Suprapubic skin (tissue), 4 donors: ENCODE measurements around the gene WAPL. TPM values are rescaled to one million over a fixed set of nuclear protein-coding genes. Genes with fewer than 3 reads are reported as not detected.

ENCODE experiments used
- DNase-seq, 2 donors: peaks; one replicate each; pipeline ENCODE4 v3.0.0-alpha.2; 2019; ENCODE audit warnings: low spot score in 2 of 2
- H3K27ac ChIP-seq: fragments of 200-600 bp; sonication (generic); one replicate; pipeline ENCODE4 v1.5.1; 2019
- H3K27me3 ChIP-seq: fragments of 200-600 bp; sonication (generic); one replicate; pipeline ENCODE4 v1.5.1; 2019
- H3K36me3 ChIP-seq: fragments of 200-600 bp; sonication (generic); one replicate; pipeline ENCODE4 v1.5.1; 2019
- H3K4me1 ChIP-seq: fragments of 200-600 bp; sonication (generic); one replicate; pipeline ENCODE4 v1.5.1; 2019
- H3K4me3 ChIP-seq: fragments of 200-600 bp; sonication (generic); one replicate; pipeline ENCODE4 v1.5.1; 2019; ENCODE audit warnings: mild to moderate bottlenecking
- H3K9me3 ChIP-seq: fragments of 200-600 bp; sonication (generic); one replicate; pipeline ENCODE4 v1.5.1; 2019
- EP300 ChIP-seq: sonication (generic); formaldehyde crosslinking; IDR thresholded peaks from one replicate; pipeline ENCODE4 v1.6.1; 2017; ENCODE audit warnings: antibody characterized with exemption
- POLR2A ChIP-seq, 2 donors: fragments of 450-650 bp; IDR thresholded peaks; one replicate each; pipeline ENCODE4 v1.6.1; 2017; ENCODE audit warnings: antibody characterized with exemption in 2 of 2, mild to moderate bottlenecking in 2 of 2, moderate library complexity in 2 of 2
- POLR2AphosphoS5 ChIP-seq, 3 donors: sonication (generic); formaldehyde crosslinking; IDR thresholded peaks; one replicate each; pipeline ENCODE4 v1.6.1; 2017; ENCODE audit warnings: antibody characterized with exemption in 3 of 3
- WGBS: methylation state at CpG from one replicate; pipeline ENCODE4 v1.1.5; 2018; 5-methylcytosine and 5-hydroxymethylcytosine counted together
- total RNA-seq, 4 donors: library from RNA; depleted of rRNA; stranded (reverse); fragments of >200 nt; gene quantifications; one replicate each; pipeline ENCODE4 v1.1.0, GENCODE V29; 2016
- TF ChIP-seq, protein P1 (sequence below), 2 donors: fragments of 200-600 bp in 1 of 2; fragments of 450-650 bp in 1 of 2; sonication (generic) in 1 of 2; IDR thresholded peaks; one replicate each; pipeline ENCODE4 v1.5.1; 2016 to 2019; ENCODE audit warnings: antibody characterized with exemption in 2 of 2, mild to moderate bottlenecking in 1 of 2, moderate library complexity in 1 of 2

WAPL gene
- total RNA-seq, 4 donors from 2014 or later: 35.4 to 52.0 (median 43.6) TPM

DNA sequence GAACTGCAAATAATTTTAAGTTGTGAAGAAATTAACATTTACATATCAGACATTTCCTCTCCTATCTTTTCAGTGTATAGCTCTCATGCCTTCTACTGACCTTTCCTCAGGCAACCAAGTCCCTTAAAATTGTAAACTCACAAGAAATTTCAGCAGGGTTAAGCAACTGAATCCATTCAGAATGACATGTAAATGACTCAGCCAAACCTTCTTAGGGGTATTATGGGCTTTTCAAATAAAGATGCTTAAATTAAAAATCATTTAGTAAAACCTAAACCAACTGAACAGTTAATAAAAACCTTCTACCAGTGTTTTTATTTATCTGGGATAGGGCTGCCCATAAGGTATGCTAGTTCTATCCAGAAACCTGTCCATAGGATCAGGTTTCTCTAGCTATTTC lies 20.7 kb downstream of the WAPL start:
- Histone ChIP-seq H3K4me3 (no peak overlapping the region), H3K36me3 (peaks cover 55% of the 10 kb centered on the region), H3K27me3 (no peaks in the 10 kb centered on the region), H3K9me3 (no peaks in the 10 kb centered on the region), H3K4me1 (peaks cover 13% of the 10 kb centered on the region), H3K27ac (no peak overlapping the region)
- TF ChIP-seq POLR2A (IDR thresholded peaks at IDR 0.05): no peak
- TF ChIP-seq POLR2AphosphoS5 (IDR thresholded peaks at IDR 0.05): no peak
- no peak for TF ChIP-seq EP300
- TF ChIP-seq, protein P1, sequence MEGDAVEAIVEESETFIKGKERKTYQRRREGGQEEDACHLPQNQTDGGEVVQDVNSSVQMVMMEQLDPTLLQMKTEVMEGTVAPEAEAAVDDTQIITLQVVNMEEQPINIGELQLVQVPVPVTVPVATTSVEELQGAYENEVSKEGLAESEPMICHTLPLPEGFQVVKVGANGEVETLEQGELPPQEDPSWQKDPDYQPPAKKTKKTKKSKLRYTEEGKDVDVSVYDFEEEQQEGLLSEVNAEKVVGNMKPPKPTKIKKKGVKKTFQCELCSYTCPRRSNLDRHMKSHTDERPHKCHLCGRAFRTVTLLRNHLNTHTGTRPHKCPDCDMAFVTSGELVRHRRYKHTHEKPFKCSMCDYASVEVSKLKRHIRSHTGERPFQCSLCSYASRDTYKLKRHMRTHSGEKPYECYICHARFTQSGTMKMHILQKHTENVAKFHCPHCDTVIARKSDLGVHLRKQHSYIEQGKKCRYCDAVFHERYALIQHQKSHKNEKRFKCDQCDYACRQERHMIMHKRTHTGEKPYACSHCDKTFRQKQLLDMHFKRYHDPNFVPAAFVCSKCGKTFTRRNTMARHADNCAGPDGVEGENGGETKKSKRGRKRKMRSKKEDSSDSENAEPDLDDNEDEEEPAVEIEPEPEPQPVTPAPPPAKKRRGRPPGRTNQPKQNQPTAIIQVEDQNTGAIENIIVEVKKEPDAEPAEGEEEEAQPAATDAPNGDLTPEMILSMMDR (IDR thresholded peaks at IDR 0.05): no peak
- no peak for DNase-seq

GRCh38 chr10:86498598-86498997 lies 23.0 kb downstream of the WAPL start:
- TF ChIP-seq, protein P1 (IDR thresholded peaks at IDR 0.05): no peak
- no peak for TF ChIP-seq EP300
- TF ChIP-seq POLR2AphosphoS5 (IDR thresholded peaks at IDR 0.05): no peak
- TF ChIP-seq POLR2A (IDR thresholded peaks at IDR 0.05): no peak
- Histone ChIP-seq H3K9me3 (no peaks in the 10 kb centered on the region), H3K36me3 (peaks cover 56% of the 10 kb centered on the region), H3K4me3 (no peak overlapping the region), H3K4me1 (peaks cover 11% of the 10 kb centered on the region), H3K27ac (no peak overlapping the region), H3K27me3 (no peaks in the 10 kb centered on the region)
- DNase-seq: no peak
- 84% methylated on average over 1 of the region's 1 CpG for WGBS

- H3K36me3 ChIP-seq: peaks cover 47% of the 10 kb centered on the region
- no peaks in the 10 kb centered on the region for H3K9me3 ChIP-seq
- no peak overlapping the region for H3K27ac ChIP-seq
- TF ChIP-seq POLR2A (IDR thresholded peaks at IDR 0.05) (no peak), EP300 (no peak), POLR2AphosphoS5 (IDR thresholded peaks at IDR 0.05) (no peak)
- TF ChIP-seq, protein P1 (IDR thresholded peaks at IDR 0.05): no peak
- DNase-seq: no peak
- H3K27me3 ChIP-seq: no peaks in the 10 kb centered on the region
- H3K4me3 ChIP-seq: no peak overlapping the region
- 81% methylated on average over 3 of the region's 3 CpGs for WGBS
- peaks cover 11% of the 10 kb centered on the region for H3K4me1 ChIP-seq
Observed at GRCh38 chr10:86497621-86498020, 24.0 kb downstream of the WAPL start.

DNA sequence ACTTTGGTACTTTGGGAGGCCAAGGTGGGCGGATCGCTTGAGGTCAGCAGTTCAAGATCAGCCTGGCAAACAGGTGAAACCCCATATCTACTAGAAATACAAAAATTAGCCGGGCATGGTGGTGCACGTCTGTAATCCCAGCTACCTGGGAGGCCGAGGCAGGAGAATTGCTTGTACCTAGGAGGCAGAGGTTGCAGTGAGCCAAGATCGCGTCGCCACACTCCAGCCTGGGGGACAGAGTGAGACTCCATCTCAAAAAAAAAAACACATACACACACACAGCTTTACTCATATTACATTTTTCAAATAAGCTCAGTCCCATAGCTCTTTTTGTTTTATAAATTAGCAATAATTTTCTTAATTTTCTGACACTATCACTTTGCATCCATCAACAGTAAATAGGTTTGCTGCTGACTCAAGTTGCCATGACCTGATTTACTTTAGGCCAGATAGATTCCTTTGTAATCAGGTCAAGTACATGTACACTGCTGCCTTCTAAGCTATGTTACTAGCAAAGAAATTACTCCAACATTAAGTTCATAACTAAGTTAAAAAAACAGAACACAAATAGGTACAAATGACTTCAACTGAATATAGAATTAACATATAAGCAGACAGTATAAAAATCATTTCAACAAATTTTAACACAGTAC lies 31.5 kb downstream of the WAPL start:
- Histone ChIP-seq H3K4me1 (peaks cover 7% of the 10 kb centered on the region), H3K9me3 (no peaks in the 10 kb centered on the region), H3K36me3 (peaks cover 29% of the 10 kb centered on the region), H3K27ac (no peak overlapping the region), H3K4me3 (no peak overlapping the region), H3K27me3 (no peaks in the 10 kb centered on the region)
- 88% methylated on average over 8 of the region's 8 CpGs for WGBS
- TF ChIP-seq, protein P1 (IDR thresholded peaks at IDR 0.05): no peak
- no peak for TF ChIP-seq POLR2A (IDR thresholded peaks at IDR 0.05)
- TF ChIP-seq POLR2AphosphoS5 (IDR thresholded peaks at IDR 0.05): no peak
- no peak for TF ChIP-seq EP300
- DNase-seq: no peak

DNA sequence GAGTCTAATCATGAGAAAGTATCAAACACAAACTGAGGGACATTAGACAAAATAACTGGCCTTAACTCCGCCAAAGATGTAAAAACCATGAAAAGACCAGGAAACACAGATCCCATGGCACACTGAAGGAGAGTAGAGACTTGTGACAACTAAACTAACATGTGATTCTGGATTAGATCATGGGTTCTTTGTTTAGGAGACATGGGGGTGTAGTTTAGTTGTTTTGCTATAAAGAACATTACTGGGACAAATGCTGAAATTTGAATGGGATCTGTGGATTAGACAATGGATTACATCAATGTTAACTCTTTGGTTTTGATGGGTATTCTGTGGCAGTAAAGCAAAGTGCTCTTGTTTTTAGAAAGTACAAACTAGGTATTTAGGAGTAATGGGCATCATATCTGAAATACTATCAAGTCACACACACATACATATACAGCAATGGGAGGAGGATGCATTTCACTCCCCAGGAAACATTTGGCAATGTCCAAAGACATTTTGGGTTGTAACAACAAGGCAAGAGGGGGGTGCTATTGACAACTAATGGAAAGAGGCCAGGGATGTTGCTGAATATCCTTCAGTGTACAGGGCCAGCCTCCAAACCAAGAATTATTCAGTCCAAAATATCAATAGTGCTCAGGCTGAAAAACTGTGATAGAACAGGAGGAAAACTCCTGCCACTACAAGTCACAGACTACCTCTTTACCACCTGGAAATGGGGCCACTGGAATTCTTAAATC lies 32.4 kb downstream of the WAPL start:
- Histone ChIP-seq H3K27me3 (no peaks in the 10 kb centered on the region), H3K36me3 (peaks cover 36% of the 10 kb centered on the region), H3K4me3 (no peak overlapping the region), H3K27ac (no peak overlapping the region), H3K4me1 (peaks cover 7% of the 10 kb centered on the region), H3K9me3 (no peaks in the 10 kb centered on the region)
- DNase-seq: no peak
- WGBS: 94% methylated on average over 1 of the region's 1 CpG
- TF ChIP-seq, protein P1 (IDR thresholded peaks at IDR 0.05): no peak
- no peak for TF ChIP-seq EP300
- TF ChIP-seq POLR2AphosphoS5 (IDR thresholded peaks at IDR 0.05): no peak
- no peak for TF ChIP-seq POLR2A (IDR thresholded peaks at IDR 0.05)
